Keratinocyte (primary cell): ENCODE results near the gene PIGO. TPM values are rescaled to one million over a fixed set of nuclear protein-coding genes. Genes with fewer than 3 reads are reported as not detected.
A peak's percentile ranks its signal among the peaks of the same experiment; 100 is the strongest.

ENCODE experiments used
- DNase-seq: peaks from one replicate; pipeline ENCODE4 v3.0.0-alpha.2; 2011; ENCODE audit warnings: low read depth, missing footprints, low spot score
- FAIRE-seq: peaks from 2 replicates; lab custom pipeline; 2011; peaks lifted over from hg19 to GRCh38; lab: Jason Lieb, UNC
- H2AFZ ChIP-seq: 2 replicates; pipeline ENCODE4 v1.6.0; 2012; ENCODE audit warnings: low read length, control low read depth, inconsistent platforms; ENCODE audit not compliant: control insufficient read depth
- H3K27ac ChIP-seq: 2 replicates; pipeline ENCODE4 v1.5.1; 2011; ENCODE audit warnings: low read length; ENCODE audit not compliant: control insufficient read depth, insufficient read depth
- H3K27me3 ChIP-seq: 3 replicates; pipeline ENCODE4 v1.6.0; 2011; ENCODE audit warnings: low read length; ENCODE audit not compliant: control insufficient read depth, insufficient read depth; ENCODE audit errors: extremely low read depth
- H3K36me3 ChIP-seq, 2 experiments: 2 replicates in 1 of 2; 3 replicates in 1 of 2; pipeline ENCODE4 v1.5.1; 2011; ENCODE audit warnings: low read length in 2 of 2, mild to moderate bottlenecking in 1 of 2; ENCODE audit not compliant: control insufficient read depth in 2 of 2, insufficient read depth in 2 of 2; ENCODE audit errors: extremely low read depth in 1 of 2
- H3K4me1 ChIP-seq: 3 replicates; pipeline ENCODE4 v1.5.1; 2011; ENCODE audit warnings: low read length; ENCODE audit not compliant: control insufficient read depth, insufficient read depth; ENCODE audit errors: extremely low read depth
- H3K4me2 ChIP-seq: 3 replicates; pipeline ENCODE4 v1.6.0; 2011; ENCODE audit warnings: low read depth, low read length; ENCODE audit not compliant: control insufficient read depth, insufficient read depth; ENCODE audit errors: extremely low read depth
- H3K4me3 ChIP-seq, 3 experiments: fragments of 200-600 bp in 1 of 3; sonication (generic) in 1 of 3; 2 replicates in 2 of 3; 3 replicates in 1 of 3; pipeline ENCODE4 v1.5.1; 2011 to 2016; ENCODE audit warnings: low read length in 3 of 3, mild to moderate bottlenecking in 3 of 3, control low read depth in 2 of 3, inconsistent platforms in 1 of 3, low read depth in 1 of 3, mixed read lengths in 1 of 3, mixed run types in 1 of 3, moderate library complexity in 1 of 3; ENCODE audit not compliant: control insufficient read depth in 2 of 3, insufficient read depth in 2 of 3; ENCODE audit errors: extremely low read depth in 1 of 3
- H3K79me2 ChIP-seq: 2 replicates; pipeline ENCODE4 v1.6.0; 2012; ENCODE audit warnings: low read length; ENCODE audit not compliant: control insufficient read depth, insufficient read depth
- H3K9ac ChIP-seq: 3 replicates; pipeline ENCODE4 v1.6.0; 2011; ENCODE audit warnings: low read length; ENCODE audit not compliant: control insufficient read depth, insufficient read depth; ENCODE audit errors: extremely low read depth
- H3K9me1 ChIP-seq: 3 replicates; pipeline ENCODE4 v1.6.0; 2011; ENCODE audit warnings: low read length; ENCODE audit not compliant: control insufficient read depth, insufficient read depth; ENCODE audit errors: extremely low read depth
- H3K9me3 ChIP-seq: 2 replicates; pipeline ENCODE4 v1.5.1; 2012; ENCODE audit warnings: low read depth, low read length; ENCODE audit not compliant: control insufficient read depth
- H4K20me1 ChIP-seq: 3 replicates; pipeline ENCODE4 v1.6.0; 2011; ENCODE audit warnings: low read length; ENCODE audit not compliant: control insufficient read depth, insufficient read depth; ENCODE audit errors: extremely low read depth
- CTCF ChIP-seq, 3 experiments: IDR thresholded peaks in 1 of 3; conservative IDR thresholded peaks in 1 of 3; optimal IDR thresholded peaks in 1 of 3; 2 replicates in 2 of 3; 3 replicates in 1 of 3; pipeline versions ENCODE3 to v1.5.1; 2011; ENCODE audit warnings: low read length in 3 of 3, mild to moderate bottlenecking in 3 of 3, moderate library complexity in 2 of 3, control low read depth in 1 of 3, inconsistent platforms in 1 of 3; ENCODE audit not compliant: insufficient read depth in 2 of 3; ENCODE audit errors: extremely low read depth in 1 of 3
- EZH2 ChIP-seq: IDR thresholded peaks from one replicate; pipeline ENCODE4 v1.6.1; 2012; ENCODE audit warnings: inconsistent platforms, mild to moderate bottlenecking, low read length, moderate library complexity
- dilution Hi-C: fragments of 300-500 bp; cut with MboI; formaldehyde crosslinking; loops from one replicate; pipeline ENCODE4 v1.7.0; 2020; ENCODE audit warnings: low sequenced_read_pairs; ENCODE audit not compliant: extremely low pct_ligation_motif_present
- polyA plus RNA-seq, 5 experiments: library from polyadenylated mRNA; depleted of rRNA in 3 of 5; stranded (reverse) in 3 of 5; stranded (forward) in 1 of 5; unstranded in 1 of 5; fragments of >200 nt; gene quantifications; 1 replicate in 1 of 5; 2 replicates in 3 of 5; 3 replicates in 1 of 5; pipeline versions ENCODE4 v1.2.1 to v1.2.3, GENCODE V29; 2011 to 2012; ENCODE audit warnings: missing spikeins in 2 of 5, low read depth in 1 of 5, low replicate concordance in 1 of 5

The PIGO gene
- polyA plus RNA-seq, 1 donor (not counting 4 experiments of a cell fraction or from before 2014, with no cell fraction given): 18.6 TPM

DNA sequence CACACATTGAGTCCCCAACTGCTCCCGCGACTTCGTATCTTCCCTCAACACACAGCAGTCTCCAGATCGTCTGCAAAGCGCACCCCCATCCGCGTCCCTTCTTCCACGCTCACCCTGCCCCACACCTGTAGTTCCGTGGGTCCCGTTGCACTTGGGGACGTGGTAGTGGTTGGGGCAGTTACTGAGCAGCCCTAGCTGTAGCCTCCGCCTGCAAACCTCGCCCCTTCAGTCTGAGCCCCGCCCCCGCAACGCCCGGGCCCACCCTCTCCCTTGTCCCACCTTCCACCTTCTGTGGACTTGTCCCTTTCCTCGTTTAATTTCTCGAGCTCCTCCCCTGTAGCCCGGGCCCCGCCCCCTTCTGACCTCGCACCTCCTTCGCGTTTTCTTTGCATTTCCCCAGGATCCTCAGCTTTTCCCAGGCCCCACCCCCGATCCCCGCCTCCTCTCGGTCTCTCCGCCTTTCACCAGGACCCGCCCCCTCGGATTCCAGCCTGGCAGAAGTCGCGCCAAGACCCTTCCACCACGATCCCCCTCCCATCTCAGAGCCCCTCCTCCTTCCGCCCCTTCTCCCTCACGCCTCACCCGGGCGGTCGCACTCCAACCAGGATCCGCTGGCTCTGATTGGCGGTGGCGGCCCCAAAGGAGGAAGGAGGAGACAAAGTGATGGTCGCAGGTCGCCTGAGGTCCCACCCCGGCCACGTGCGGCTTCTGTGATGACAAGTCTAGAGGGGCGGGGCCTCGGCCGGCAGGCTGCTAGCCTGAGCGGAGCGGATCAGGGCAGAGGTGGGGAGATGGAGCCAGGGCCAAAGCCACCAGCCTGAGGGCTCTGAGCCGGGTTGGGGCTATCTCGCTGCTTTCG is 19.5 kb upstream of the PIGO start, which contains the start of gene ATOSB:
Gene ATOSB, minus strand, starts transcription at position 183 of the 859 bp plus-strand sequence. CDS start 7,588 bp downstream, outside the sequence.
- peak within 1 kb of the TSS; percentile 84 for H3K27ac ChIP-seq
- FAIRE-seq: peak; percentile 62
- no peaks in the 10 kb centered on the region for H3K36me3 ChIP-seq
- no peaks in the 10 kb centered on the region for H3K27me3 ChIP-seq
- peak within 1 kb of the TSS; percentile 64 to 84 (median 82) for H3K4me3 ChIP-seq
- peak; percentile 88 for DNase-seq
- H3K9ac ChIP-seq: peak within 1 kb of the TSS; percentile 69
- H3K79me2 ChIP-seq: peaks cover 23% of the 10 kb centered on the region
- no peak for TF ChIP-seq EZH2
- no peak for TF ChIP-seq CTCF (optimal IDR thresholded peaks at IDR 0.05 in 1 of 3, IDR thresholded peaks at IDR 0.05 in 1 of 3, conservative IDR thresholded peaks at IDR 0.05 in 1 of 3; ENCODE audit: extremely low read depth in 1 of 3, insufficient read depth in 2 of 3, low read length in 3 of 3)
- H3K4me2 ChIP-seq: peak within 1 kb of the TSS; percentile 99
- H3K9me3 ChIP-seq: no peaks in the 10 kb centered on the region
- H3K4me1 ChIP-seq: peaks cover 32% of the 10 kb centered on the region
- H2AFZ ChIP-seq: peak within 1 kb of the TSS; percentile 92
- H3K9me1 ChIP-seq: no peaks in the 10 kb centered on the region
- H4K20me1 ChIP-seq: no peaks in the 10 kb centered on the region
- dilution Hi-C loops: no loop called here

DNA sequence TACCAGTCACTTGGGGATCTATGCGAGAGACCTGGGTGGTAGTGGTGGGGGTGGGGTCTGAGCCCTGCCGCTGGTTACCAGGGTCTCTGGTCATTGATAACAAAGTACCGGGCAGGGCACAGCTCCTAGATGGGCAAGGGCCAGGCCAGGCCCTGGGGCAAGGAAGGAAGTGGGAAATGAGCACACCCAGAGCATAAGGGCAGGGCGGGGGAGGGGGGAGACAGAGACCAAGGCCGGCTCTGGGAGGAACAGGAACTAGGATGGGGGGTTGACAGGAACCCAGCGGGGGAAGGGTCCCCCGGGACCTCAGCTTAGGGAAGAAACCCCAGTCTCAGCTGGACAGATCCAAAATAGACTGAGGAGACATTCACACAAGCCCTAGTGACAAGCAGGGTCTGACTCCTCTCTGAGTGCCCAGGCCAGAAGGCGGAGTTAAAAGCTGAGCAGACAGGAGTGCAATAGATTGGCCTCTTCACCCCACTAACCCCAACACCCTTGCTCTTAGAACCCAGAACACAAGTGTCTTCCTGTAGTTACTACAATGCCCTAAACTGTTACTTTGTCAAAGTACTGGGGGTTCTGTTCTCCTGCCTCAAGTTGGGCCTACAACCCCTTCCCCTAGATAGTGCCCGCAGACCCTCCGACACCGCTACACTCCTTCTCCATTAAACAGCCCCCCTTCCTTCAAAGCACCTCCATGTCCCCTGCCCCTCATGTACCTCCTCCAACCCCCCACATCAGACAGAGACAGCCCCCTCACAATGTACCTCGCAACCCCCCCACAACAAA is 18.6 kb upstream of the PIGO start:
- peaks cover 41% of the 10 kb centered on the region for H3K4me1 ChIP-seq
- H3K4me3 ChIP-seq: peak overlapping the region; percentile 64 to 84 (median 82)
- TF ChIP-seq EZH2: no peak
- TF ChIP-seq CTCF (optimal IDR thresholded peaks at IDR 0.05 in 1 of 3, IDR thresholded peaks at IDR 0.05 in 1 of 3, conservative IDR thresholded peaks at IDR 0.05 in 1 of 3; ENCODE audit: extremely low read depth in 1 of 3, insufficient read depth in 2 of 3, low read length in 3 of 3): no peak
- H3K27me3 ChIP-seq: no peaks in the 10 kb centered on the region
- peaks cover 31% of the 10 kb centered on the region for H3K79me2 ChIP-seq
- H3K9ac ChIP-seq: peak overlapping the region; percentile 67
- dilution Hi-C loops: no loop called here
- no peaks in the 10 kb centered on the region for H3K9me1 ChIP-seq
- H3K36me3 ChIP-seq: no peaks in the 10 kb centered on the region
- FAIRE-seq (peak; percentile 59), DNase-seq (no peak)
- H3K9me3 ChIP-seq: no peaks in the 10 kb centered on the region
- H3K27ac ChIP-seq: peak overlapping the region; percentile 84
- H2AFZ ChIP-seq: no peak overlapping the region
- H3K4me2 ChIP-seq: peak overlapping the region; percentile 70
- H4K20me1 ChIP-seq: peaks cover 7% of the 10 kb centered on the region
